B cell (primary cell): Measurements from ENCODE around the gene BABAM1. TPM values are rescaled to one million over a fixed set of nuclear protein-coding genes. Genes with fewer than 3 reads are reported as not detected.
A peak's percentile ranks its signal among the peaks of the same experiment; 100 is the strongest.

Source experiments
- ATAC-seq: fragments of 200-7000 bp; cut with Tn5 transposase; one replicate; pipeline ENCODE4 v1.10.0; 2021; ENCODE audit warnings: low read depth, mild to moderate bottlenecking, moderate number of reproducible peaks, moderate library complexity
- CTCF ChIA-PET: fragments of 350-600 bp; sonication (Branson Sonifier 250); formaldehyde crosslinking; loops from one replicate; lab custom pipeline; 2021; ENCODE audit warnings: antibody characterized with exemption, inconsistent platforms; lab: Charles Lee
- POLR2A ChIA-PET: fragments of 350-600 bp; sonication (Branson Sonifier 250); formaldehyde crosslinking; loops from one replicate; lab custom pipeline; 2021; ENCODE audit warnings: antibody characterized with exemption; lab: Charles Lee
- DNase-seq: peaks from one replicate; pipeline ENCODE4 v3.0.0; 2013
- H2AFZ ChIP-seq: 2 replicates; pipeline ENCODE4 v1.6.1; 2012; ENCODE audit warnings: mild to moderate bottlenecking, low read depth, low read length; ENCODE audit not compliant: insufficient read depth, poor library complexity, severe bottlenecking
- H3K27ac ChIP-seq, 2 donors: 1 replicate in 1 of 2; 2 replicates in 1 of 2; pipeline ENCODE4 v1.5.1; 2012 to 2013; ENCODE audit warnings: low read length in 2 of 2, mild to moderate bottlenecking in 2 of 2, moderate library complexity in 1 of 2
- H3K27me3 ChIP-seq, 4 experiments: fragments of 200-600 bp in 1 of 4; sonication (generic) in 1 of 4; replicated peaks in 1 of 4; 1 replicate in 2 of 4; 2 replicates in 2 of 4; pipeline versions ENCODE4 v1.6.1 to v1.7.0; 2013 to 2016; ENCODE audit warnings: low read length in 3 of 4, mild to moderate bottlenecking in 2 of 4, mixed read lengths in 1 of 4, moderate library complexity in 1 of 4; ENCODE audit not compliant: insufficient read depth in 4 of 4, control insufficient read depth in 3 of 4; ENCODE audit errors: control extremely low read depth in 1 of 4
- H3K36me3 ChIP-seq, 2 experiments: replicated peaks in 1 of 2; 1 replicate in 1 of 2; 2 replicates in 1 of 2; pipeline versions ENCODE4 v1.6.1 to v1.7.1; 2013; ENCODE audit warnings: low read length in 1 of 2; ENCODE audit not compliant: insufficient read depth in 2 of 2, control insufficient read depth in 1 of 2; ENCODE audit errors: control extremely low read depth in 1 of 2, extremely low read depth in 1 of 2
- H3K4me1 ChIP-seq, 2 donors: fragments of 200-600 bp in 1 of 2; sonication (generic) in 1 of 2; 1 replicate in 1 of 2; 2 replicates in 1 of 2; pipeline versions ENCODE4 v1.5.1 to v1.6.1; 2013 to 2017; ENCODE audit warnings: low read length in 2 of 2; ENCODE audit not compliant: control insufficient read depth in 2 of 2, insufficient read depth in 2 of 2
- H3K4me2 ChIP-seq: replicated peaks from 2 replicates; pipeline ENCODE3; 2012; ENCODE audit warnings: mild to moderate bottlenecking, low read depth, low read length; ENCODE audit not compliant: poor library complexity, severe bottlenecking
- H3K4me3 ChIP-seq, 5 experiments: fragments of 200-600 bp in 1 of 5; sonication (generic) in 1 of 5; 1 replicate in 3 of 5; 2 replicates in 2 of 5; pipeline versions ENCODE4 v1.5.1 to v1.7.0; 2011 to 2016; ENCODE audit warnings: low read length in 4 of 5, mild to moderate bottlenecking in 4 of 5, low read depth in 2 of 5, control low read depth in 1 of 5, moderate library complexity in 1 of 5; ENCODE audit not compliant: insufficient read depth in 1 of 5; ENCODE audit errors: control extremely low read depth in 1 of 5, extremely low read depth in 1 of 5
- H3K79me2 ChIP-seq: fragments of 200-600 bp; sonication (generic); one replicate; pipeline ENCODE4 v1.6.0; 2016; ENCODE audit warnings: low read length; ENCODE audit not compliant: control insufficient read depth, insufficient read depth
- H3K9ac ChIP-seq: fragments of 200-600 bp; sonication (generic); 2 replicates; pipeline ENCODE4 v1.6.1; 2017; ENCODE audit warnings: mild to moderate bottlenecking, low read length, moderate library complexity
- H3K9me3 ChIP-seq, 3 donors: one replicate each; pipeline versions ENCODE4 v1.6.1 to v1.7.1; 2013; ENCODE audit warnings: low read length in 2 of 3; ENCODE audit not compliant: control insufficient read depth in 2 of 3, insufficient read depth in 1 of 3; ENCODE audit errors: control extremely low read depth in 1 of 3
- H4K20me1 ChIP-seq: 2 replicates; pipeline ENCODE4 v1.6.0; 2012; ENCODE audit warnings: mild to moderate bottlenecking, low read length; ENCODE audit not compliant: insufficient read depth, control insufficient read depth, poor library complexity, severe bottlenecking
- H3K27ac Mint-ChIP-seq: one replicate; pipeline ENCODE4 v1.8.0; 2021; ENCODE audit warnings: mixed read lengths
- H3K27me3 Mint-ChIP-seq: one replicate; pipeline ENCODE4 v1.8.0; 2021; ENCODE audit warnings: mixed read lengths
- H3K4me1 Mint-ChIP-seq: one replicate; pipeline ENCODE4 v1.8.0; 2021; ENCODE audit warnings: mixed read lengths
- H3K4me3 Mint-ChIP-seq: one replicate; pipeline ENCODE4 v1.8.0; 2021; ENCODE audit warnings: mixed read lengths
- H3K9me3 Mint-ChIP-seq: one replicate; pipeline ENCODE4 v1.8.0; 2022; ENCODE audit warnings: mixed read lengths; ENCODE audit not compliant: insufficient read depth
- CTCF ChIP-seq: fragments of 200-600 bp; IDR thresholded peaks from one replicate; pipeline ENCODE4 v1.8.0; 2022; ENCODE audit warnings: antibody characterized with exemption, mild to moderate bottlenecking
- EZH2 ChIP-seq: IDR thresholded peaks from 2 replicates; pipeline ENCODE4 v1.6.1; 2012; ENCODE audit warnings: borderline replicate concordance, low read depth, mild to moderate bottlenecking, moderate library complexity, low read length; ENCODE audit not compliant: insufficient read depth, poor library complexity, severe bottlenecking
- WGBS: methylation state at CpG from one replicate; pipeline ENCODE4 v1.1.5; 2013; ENCODE audit warnings: missing lambda C conversion rate; ENCODE audit not compliant: insufficient coverage; 5-methylcytosine and 5-hydroxymethylcytosine counted together
- intact Hi-C: fragments of 100-400 bp; cut with micrococcal nuclease; formaldehyde crosslinking; loops from one replicate; pipeline ENCODE4 v1.10.0; 2022
- polyA plus RNA-seq: library from polyadenylated mRNA; depleted of rRNA; stranded (reverse); fragments of >200 nt; gene quantifications from 2 replicates; pipeline ENCODE4 v1.2.3, GENCODE V29; 2012
- total RNA-seq, 2 donors: library from RNA; stranded (reverse); fragments of 120-200 nt in 1 of 2; gene quantifications; 1 replicate in 1 of 2; 2 replicates in 1 of 2; pipeline versions ENCODE4 v1.2.3 to v1.2.4, GENCODE V29; 2013 to 2022

BABAM1 gene
- total and polyA plus RNA-seq, 2 donors (not counting 1 experiment from before 2014, with no cell fraction given) = 105 to 129 TPM

GRCh38 chr19:17293605-17294004 is 26.4 kb downstream of the BABAM1 start:
- Histone ChIP-seq H3K4me3 (no peak overlapping the region), H3K4me2 (no peak overlapping the region), H3K27me3 (no peaks in the 10 kb centered on the region), H3K9ac (no peak overlapping the region), H3K36me3 (no peaks in the 10 kb centered on the region), H2AFZ (no peak overlapping the region), H3K79me2 (no peaks in the 10 kb centered on the region), H3K4me1 (peaks cover 0 to 10% of the 10 kb centered on the region in 2 donors), H3K9me3 (peaks cover 0 to 13% (median 0%) of the 10 kb centered on the region in 3 donors), H3K27ac (no peak overlapping the region), H4K20me1 (no peaks in the 10 kb centered on the region)
- Mint-ChIP-seq H3K27me3 (no peaks in the 10 kb centered on the region), H3K27ac (no peak overlapping the region), H3K4me3 (no peak overlapping the region), H3K4me1 (peaks cover 12% of the 10 kb centered on the region), H3K9me3 (no peaks in the 10 kb centered on the region)
- WGBS = 90% methylated on average over 10 of the region's 14 CpGs
- ATAC-seq (no peak), DNase-seq (no peak)
- ChIA-PET POLR2A (interaction anchor here (1.5 kb wide), 1 partner anchor 10 kb away, joined by 7 read pairs; no protein-coding TSS in a partner anchor), CTCF (interaction anchor here (0.9 to 3.7 kb wide), 6 partner anchors 10 to 93 kb away, joined by 3 to 25 read pairs (median 7); partner anchors contain the start of genes ABHD8, DDA1 and MRPL34)
- intact Hi-C loops = loop anchor here (1.0 kb wide), 1 partner anchor 93 kb away; no protein-coding TSS in a partner anchor
- TF ChIP-seq CTCF (no peak), EZH2 (no peak)

GRCh38 chr19:17294051-17294891 is 27.0 kb downstream of the BABAM1 start:
- 87% methylated on average over 40 of the region's 48 CpGs for WGBS
- no peaks in the 10 kb centered on the region for H3K27me3 Mint-ChIP-seq

More at GRCh38 chr19:17294051-17294891, 27.0 kb downstream of the BABAM1 start:
- peak; percentile 66 for DNase-seq
- H4K20me1 ChIP-seq = no peaks in the 10 kb centered on the region
- intact Hi-C loops = no loop called here
- ATAC-seq = no peak
- H3K4me3 Mint-ChIP-seq = no peak overlapping the region
- ChIA-PET POLR2A (no interaction called here), CTCF (interaction anchor here (0.6 to 3.7 kb wide), 4 partner anchors 10 to 92 kb away, joined by 3 to 25 read pairs (median 5); no protein-coding TSS in a partner anchor)
- no peak overlapping the region for H3K9ac ChIP-seq
- H3K79me2 ChIP-seq = no peaks in the 10 kb centered on the region
- no peak overlapping the region for H2AFZ ChIP-seq
- TF ChIP-seq CTCF (no peak), EZH2 (no peak)
- no peak overlapping the region for H3K27ac Mint-ChIP-seq
- H3K4me1 Mint-ChIP-seq = peaks cover 12% of the 10 kb centered on the region
- no peaks in the 10 kb centered on the region for H3K36me3 ChIP-seq
- H3K27me3 ChIP-seq = no peaks in the 10 kb centered on the region
- no peaks in the 10 kb centered on the region for H3K9me3 Mint-ChIP-seq
- H3K9me3 ChIP-seq = peaks cover 0 to 13% (median 0%) of the 10 kb centered on the region in 3 donors
- no peak overlapping the region for H3K4me3 ChIP-seq
- no peak overlapping the region for H3K4me2 ChIP-seq
- no peak overlapping the region for H3K27ac ChIP-seq
- H3K4me1 ChIP-seq = peaks cover 0 to 10% of the 10 kb centered on the region in 2 donors
